Measurements from ENCODE around the gene SLC7A7. TPM values are rescaled to one million over a fixed set of nuclear protein-coding genes. Genes with fewer than 3 reads are reported as not detected.
A peak's percentile ranks its signal among the peaks of the same experiment; 100 is the strongest.
"Not testable (repeated sequence)": the region's sequence is repeated elsewhere in the genome, so short reads cannot be mapped to it uniquely, and the experiment has no call there.

Gene SLC7A7
- total and polyA plus RNA-seq, 8 donors = 3.1 to 29.4 (median 8.1) TPM; not detected in 2

GRCh38 chr14:22811722-22812121, 3.5 kb downstream of the SLC7A7 start:
- TF ChIP-seq POLR2A (IDR thresholded peaks at IDR 0.05) (no peak), EP300 (IDR thresholded peaks at IDR 0.05) (no peak), POLR2AphosphoS5 (IDR thresholded peaks at IDR 0.05) (no peak)
- H3K27ac ChIP-seq = peak overlapping the region in 1 of 5 donors; percentile 42

GRCh38 chr14:22808388-22809209, 6.6 kb downstream of the SLC7A7 start:
- peaks cover 0 to 11% (median 0%) of the 10 kb centered on the region in 4 donors for H3K4me1 ChIP-seq
- intact Hi-C loops (cut with DNase I; ENCODE audit: low total_unique reads) = no loop called here
- 79 to 90% (median 85%) methylated on average over 5 of the region's 5 CpGs for WGBS, 5 donors
- H3K36me3 ChIP-seq = no peaks in the 10 kb centered on the region
- no peak overlapping the region for H3K4me3 ChIP-seq
- DNase-seq = no peak
- TF ChIP-seq POLR2AphosphoS5 (IDR thresholded peaks at IDR 0.05) = no peak
- no peak for TF ChIP-seq EP300 (IDR thresholded peaks at IDR 0.05)
- TF ChIP-seq CTCF (IDR thresholded peaks at IDR 0.05) = no peak
- no peak for TF ChIP-seq POLR2A (IDR thresholded peaks at IDR 0.05)
- H3K27ac ChIP-seq = no peak overlapping the region
- H3K9me3 ChIP-seq = no peaks in the 10 kb centered on the region
- no peaks in the 10 kb centered on the region for H3K27me3 ChIP-seq

More at GRCh38 chr14:22811722-22812121, 3.5 kb downstream of the SLC7A7 start:
- DNase-seq = no peak
- intact Hi-C loops (cut with DNase I; ENCODE audit: low total_unique reads) = no loop called here
- Histone ChIP-seq H3K36me3 (no peaks in the 10 kb centered on the region), H3K9me3 (no peaks in the 10 kb centered on the region), H3K4me3 (no peak overlapping the region), H3K4me1 (peaks cover 7 to 32% (median 11%) of the 10 kb centered on the region in 4 donors), H3K27me3 (no peaks in the 10 kb centered on the region)
- WGBS, 5 donors = 42 to 63% (median 55%) methylated on average over 2 of the region's 2 CpGs

GRCh38 chr14:22807432-22808087, 7.7 kb downstream of the SLC7A7 start:
- Histone ChIP-seq H3K27ac (no peak overlapping the region), H3K27me3 (no peaks in the 10 kb centered on the region), H3K36me3 (no peaks in the 10 kb centered on the region), H3K4me1 (peaks cover 0 to 11% (median 0%) of the 10 kb centered on the region in 4 donors), H3K4me3 (no peak overlapping the region), H3K9me3 (no peaks in the 10 kb centered on the region)
- intact Hi-C loops (cut with DNase I; ENCODE audit: low total_unique reads) = no loop called here
- 71 to 75% (median 74%) methylated on average over 13 of the region's 13 CpGs for WGBS, 5 donors
- TF ChIP-seq POLR2AphosphoS5 (IDR thresholded peaks at IDR 0.05) (peak in 1 of 3 donors; percentile 22), POLR2A (IDR thresholded peaks at IDR 0.05) (no peak)
- DNase-seq = no peak

GRCh38 chr14:22805235-22805634, 10.0 kb downstream of the SLC7A7 start:
- H3K27me3 ChIP-seq; intact Hi-C loops (cut with DNase I; ENCODE audit: low total_unique reads); H3K36me3 ChIP-seq; H3K27ac ChIP-seq; DNase-seq; H3K4me3 ChIP-seq; H3K9me3 ChIP-seq: not testable (repeated sequence)
- WGBS, 5 donors = 84 to 96% (median 94%) methylated on average over 4 of the region's 4 CpGs
- peaks cover 0 to 11% (median 0%) of the 10 kb centered on the region in 4 donors for H3K4me1 ChIP-seq

DNA sequence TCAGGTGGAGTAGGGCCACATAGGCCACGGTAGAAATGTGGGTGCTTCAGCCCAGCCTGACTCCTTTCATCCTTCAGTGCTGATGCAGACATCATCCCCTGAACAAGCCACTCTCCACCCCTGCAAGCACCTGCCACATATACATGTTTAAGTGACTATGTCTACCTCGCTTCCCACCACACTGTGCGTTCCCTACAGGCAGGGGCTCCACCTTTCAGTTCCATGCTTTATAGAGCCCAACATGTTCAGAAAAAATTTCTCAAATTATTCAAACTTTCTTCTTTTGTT, 11.6 kb downstream of the SLC7A7 start:
- no peak for DNase-seq
- 84 to 95% (median 85%) methylated on average over 3 of the region's 3 CpGs for WGBS, 5 donors

More for the DNA sequence above, 11.6 kb downstream of the SLC7A7 start:
- Histone ChIP-seq H3K9me3 (no peaks in the 10 kb centered on the region), H3K27me3 (no peaks in the 10 kb centered on the region), H3K36me3 (no peaks in the 10 kb centered on the region), H3K4me1 (peaks cover 0 to 11% (median 0%) of the 10 kb centered on the region in 4 donors), H3K27ac (no peak overlapping the region), H3K4me3 (no peak overlapping the region)
- TF ChIP-seq CTCF (IDR thresholded peaks at IDR 0.05) = no peak
- TF ChIP-seq EP300 (IDR thresholded peaks at IDR 0.05) = no peak
- TF ChIP-seq POLR2AphosphoS5 (IDR thresholded peaks at IDR 0.05) = no peak
- no peak for TF ChIP-seq POLR2A (IDR thresholded peaks at IDR 0.05)
- intact Hi-C loops (cut with DNase I; ENCODE audit: low total_unique reads) = no loop called here
